NCI-H748 (cell line): ENCODE data around the gene PPFIA1.
"Not testable (repeated sequence)": the region's sequence is repeated elsewhere in the genome, so short reads cannot be mapped to it uniquely, and the experiment has no call there.

Experiments
- DNase-seq: peaks from one replicate; lab custom pipeline; 2025; ENCODE audit not compliant: unreplicated experiment; lab: John Stamatoyannopoulos, UW

PPFIA1 gene

GRCh38 chr11:70250876-70251658, 19.4 kb upstream of the PPFIA1 start:
- DNase-seq = no peak

GRCh38 chr11:70251659-70252321, 18.7 kb upstream of the PPFIA1 start:
- no peak for DNase-seq

- DNase-seq = no peak
Observed at GRCh38 chr11:70252844-70253243, 17.6 kb upstream of the PPFIA1 start.

GRCh38 chr11:70255477-70256116, 14.9 kb upstream of the PPFIA1 start:
- no peak for DNase-seq

GRCh38 chr11:70259077-70259476, 11.4 kb upstream of the PPFIA1 start:
- not testable (repeated sequence) for DNase-seq

- no peak for DNase-seq
Observed at GRCh38 chr11:70262951-70263350, 7.5 kb upstream of the PPFIA1 start.

GRCh38 chr11:70263363-70263762, 7.1 kb upstream of the PPFIA1 start:
- DNase-seq = no peak

- DNase-seq = no peak
Observed at GRCh38 chr11:70265341-70265740, 5.1 kb upstream of the PPFIA1 start.

- DNase-seq = no peak
Observed at GRCh38 chr11:70267405-70267950, 3.0 kb upstream of the PPFIA1 start.

GRCh38 chr11:70268526-70268925, 2.0 kb upstream of the PPFIA1 start:
- DNase-seq = no peak

- peak; percentile 43 for DNase-seq
Observed at GRCh38 chr11:70270877-70271648, 573 bp downstream of the PPFIA1 start.

- no peak for DNase-seq
Observed at GRCh38 chr11:70271649-70271953, 1.1 kb downstream of the PPFIA1 start.

GRCh38 chr11:70272009-70272408, 1.5 kb downstream of the PPFIA1 start:
- DNase-seq = no peak

- no peak for DNase-seq
Observed at GRCh38 chr11:70278994-70279393, 8.5 kb downstream of the PPFIA1 start.

GRCh38 chr11:70281156-70281609, 10.7 kb downstream of the PPFIA1 start:
- no peak for DNase-seq

- DNase-seq = no peak
Observed at GRCh38 chr11:70282012-70282411, 11.5 kb downstream of the PPFIA1 start.

- no peak for DNase-seq
Observed at GRCh38 chr11:70288721-70289120, 18.2 kb downstream of the PPFIA1 start.

- no peak for DNase-seq
Observed at GRCh38 chr11:70289582-70289981, 19.1 kb downstream of the PPFIA1 start.

- DNase-seq = no peak
Observed at GRCh38 chr11:70290361-70291065, 20.0 kb downstream of the PPFIA1 start.

GRCh38 chr11:70292166-70292565, 21.7 kb downstream of the PPFIA1 start:
- DNase-seq = no peak
